Coronary artery (tissue), 2 donors: ENCODE data around the gene C9orf72.

Source experiments
- DNase-seq: peaks from one replicate; pipeline ENCODE4 v3.0.0-alpha.2; 2017; ENCODE audit warnings: low spot score
- H3K27ac ChIP-seq, 2 donors: fragments of 200-600 bp; sonication (generic); one replicate each; pipeline ENCODE4 v1.5.1; 2016 to 2019
- H3K4me3 ChIP-seq: fragments of 200-600 bp; sonication (generic); 2 replicates; pipeline ENCODE4 v1.5.1; 2016; ENCODE audit warnings: mild to moderate bottlenecking, moderate library complexity
- CTCF ChIP-seq: fragments of 200-600 bp; sonication (generic); IDR thresholded peaks from one replicate; pipeline ENCODE4 v1.5.1; 2019; ENCODE audit warnings: antibody characterized with exemption

Gene C9orf72

GRCh38 chr9:27534131-27534530 is 39.1 kb downstream of the C9orf72 start:
- TF ChIP-seq CTCF = no peak
- peak overlapping the region; percentile 29 for H3K4me3 ChIP-seq
- H3K27ac ChIP-seq = peak overlapping the region; percentile 44 to 75
- DNase-seq = no peak

GRCh38 chr9:27533311-27533710 is 40.0 kb downstream of the C9orf72 start:
- peak overlapping the region in 1 of 2 donors; percentile 44 for H3K27ac ChIP-seq
- no peak for DNase-seq
- TF ChIP-seq CTCF = no peak

DNA sequence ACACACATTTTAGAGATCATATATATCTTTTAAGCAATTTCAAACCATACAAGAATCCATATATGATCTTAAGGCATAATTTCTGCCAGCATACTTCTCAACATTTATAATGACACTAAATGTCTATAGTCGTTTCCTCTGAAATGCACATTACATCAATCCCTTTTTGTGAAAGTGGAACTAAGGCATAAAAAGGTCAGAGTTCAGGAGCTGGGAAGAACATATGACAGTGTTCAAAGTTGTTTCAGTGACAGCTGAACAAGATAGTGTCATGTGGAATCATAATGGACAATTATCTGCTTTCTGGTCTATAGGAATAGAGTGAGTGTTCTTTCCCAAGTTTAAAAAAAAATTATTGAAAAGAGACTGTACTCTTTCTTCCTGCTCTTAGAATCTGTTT is 41.2 kb downstream of the C9orf72 start:
- DNase-seq = no peak
- no peak for TF ChIP-seq CTCF
- H3K27ac ChIP-seq = no peak overlapping the region
- no peak overlapping the region for H3K4me3 ChIP-seq

More at GRCh38 chr9:27533311-27533710, 40.0 kb downstream of the C9orf72 start:
- H3K4me3 ChIP-seq = no peak overlapping the region

GRCh38 chr9:27530915-27531755 is 42.1 kb downstream of the C9orf72 start:
- TF ChIP-seq CTCF = no peak
- Histone ChIP-seq H3K4me3 (no peak overlapping the region), H3K27ac (no peak overlapping the region)
- no peak for DNase-seq

DNA sequence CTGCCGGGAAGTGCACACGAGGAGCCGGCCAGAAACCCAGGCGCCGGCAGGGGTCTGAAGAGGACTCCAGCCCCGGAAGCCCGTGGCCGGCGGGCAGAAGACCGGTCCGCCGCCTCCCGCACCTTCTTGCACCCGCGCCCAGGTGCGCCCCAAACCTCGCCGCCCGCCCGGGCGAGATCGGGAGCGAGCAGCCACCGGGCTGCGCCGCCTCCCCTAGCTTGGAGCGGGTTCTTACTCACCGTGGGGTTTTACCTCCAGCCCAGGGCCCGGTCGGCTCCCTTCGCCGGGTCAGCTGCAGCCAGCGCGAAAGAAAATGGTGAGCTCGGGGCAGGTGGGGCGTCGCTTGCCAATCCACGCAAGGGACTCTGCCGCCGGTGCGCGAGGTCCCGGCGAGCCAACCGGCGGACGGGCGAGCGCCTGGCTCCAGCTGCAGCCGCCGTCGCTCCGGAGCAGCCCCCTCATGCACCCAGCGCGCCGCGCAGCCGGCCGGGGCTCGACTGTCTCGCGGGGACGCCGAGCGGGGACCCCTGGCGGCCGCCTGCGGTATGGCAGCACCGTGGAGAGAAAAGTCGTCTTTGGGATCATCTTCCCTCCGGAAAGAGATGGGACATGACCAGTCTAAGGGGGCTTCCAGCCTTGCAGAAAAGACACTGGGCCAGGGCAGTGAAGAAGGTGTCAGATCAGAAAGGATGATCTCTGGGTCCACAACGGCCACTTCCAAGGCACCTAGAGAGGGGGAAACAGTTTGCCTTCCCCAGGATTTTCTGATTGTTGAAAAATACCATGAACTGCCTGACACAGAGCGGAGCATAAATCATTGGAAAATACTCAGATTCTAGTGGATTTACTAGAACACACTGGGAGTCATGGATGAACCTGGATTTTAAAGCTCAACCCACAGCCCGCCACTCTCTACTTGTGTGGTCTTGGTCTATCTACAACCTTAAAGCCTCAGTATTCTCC is 43.7 kb downstream of the C9orf72 start, which contains the start of gene MOB3B:
TSS of gene MOB3B (minus strand) at position 499 of the 963 bp plus-strand sequence. CDS start 74,264 bp downstream, outside the sequence.
- Histone ChIP-seq H3K4me3 (peak within 1 kb of the TSS; percentile 93), H3K27ac (peak within 1 kb of the TSS; percentile 85 to 94)
- TF ChIP-seq CTCF = peak; percentile 95
- peak; percentile 85 for DNase-seq

- DNase-seq = peak; percentile 83
Measured at GRCh38 chr9:27528886-27529315, 44.4 kb downstream of the C9orf72 start.

More at GRCh38 chr9:27528886-27529315, 44.4 kb downstream of the C9orf72 start:
- TF ChIP-seq CTCF = no peak
- Histone ChIP-seq H3K27ac (peak overlapping the region; percentile 85 to 94), H3K4me3 (peak overlapping the region; percentile 93)
